Common myeloid progenitor, CD34-positive (primary cell): Measurements from ENCODE around the gene GRID2.

ENCODE experiments used
- CTCF ChIA-PET: fragments of 350-600 bp; sonication (Branson Sonifier 250); formaldehyde crosslinking; loops from one replicate; lab custom pipeline; 2021; ENCODE audit warnings: antibody characterized with exemption; lab: Charles Lee
- POLR2A ChIA-PET: fragments of 350-600 bp; sonication (Branson Sonifier 250); formaldehyde crosslinking; loops from one replicate; lab custom pipeline; 2021; ENCODE audit warnings: antibody characterized with exemption; lab: Charles Lee
- DNase-seq, 3 donors: peaks; one replicate each; pipeline versions ENCODE4 v3.0.0 to v3.0.0-alpha.2; 2013
- H3K27ac ChIP-seq, 2 experiments: 1 replicate in 1 of 2; 2 replicates in 1 of 2; pipeline ENCODE4 v1.7.0; 2013; ENCODE audit warnings: inconsistent platforms in 2 of 2, low read length in 2 of 2, mild to moderate bottlenecking in 2 of 2, low read depth in 1 of 2, moderate library complexity in 1 of 2; ENCODE audit not compliant: severe bottlenecking in 2 of 2, insufficient read depth in 1 of 2, poor library complexity in 1 of 2
- H3K27me3 ChIP-seq, 5 experiments: replicated peaks in 2 of 5; 1 replicate in 3 of 5; 2 replicates in 2 of 5; pipeline versions ENCODE4 v1.6.1 to v1.7.0; 2013; ENCODE audit warnings: low read length in 4 of 5, mild to moderate bottlenecking in 2 of 5, moderate library complexity in 2 of 5, inconsistent platforms in 1 of 5; ENCODE audit not compliant: insufficient read depth in 5 of 5, control insufficient read depth in 4 of 5
- H3K36me3 ChIP-seq, 4 experiments: 1 replicate in 2 of 4; 2 replicates in 2 of 4; pipeline versions ENCODE4 v1.6.1 to v1.7.0; 2013; ENCODE audit warnings: low read length in 3 of 4, control low read depth in 1 of 4, mild to moderate bottlenecking in 1 of 4; ENCODE audit not compliant: control insufficient read depth in 4 of 4, insufficient read depth in 4 of 4
- H3K4me1 ChIP-seq, 4 experiments: 1 replicate in 3 of 4; 2 replicates in 1 of 4; pipeline versions ENCODE4 v1.6.1 to v1.7.1; 2013; ENCODE audit warnings: low read length in 3 of 4, mild to moderate bottlenecking in 3 of 4, control low read depth in 1 of 4, inconsistent platforms in 1 of 4, moderate library complexity in 1 of 4; ENCODE audit not compliant: control insufficient read depth in 4 of 4, insufficient read depth in 4 of 4; ENCODE audit errors: control extremely low read depth in 1 of 4
- H3K4me3 ChIP-seq, 7 experiments: 1 replicate in 4 of 7; 2 replicates in 3 of 7; pipeline versions ENCODE4 v1.5.1 to v1.7.0; 2013; ENCODE audit warnings: mild to moderate bottlenecking in 7 of 7, low read length in 6 of 7, moderate library complexity in 6 of 7, inconsistent platforms in 2 of 7, low read depth in 2 of 7, control low read depth in 1 of 7; ENCODE audit not compliant: insufficient read depth in 4 of 7, control insufficient read depth in 1 of 7; ENCODE audit errors: extremely low read depth in 1 of 7
- H3K9me3 ChIP-seq, 5 experiments: 1 replicate in 4 of 5; 2 replicates in 1 of 5; pipeline versions ENCODE4 v1.6.1 to v1.7.1; 2013; ENCODE audit warnings: low read length in 4 of 5, mild to moderate bottlenecking in 2 of 5, inconsistent platforms in 1 of 5, low read depth in 1 of 5, moderate library complexity in 1 of 5; ENCODE audit not compliant: control insufficient read depth in 4 of 5, insufficient read depth in 2 of 5; ENCODE audit errors: control extremely low read depth in 1 of 5
- WGBS: methylation state at CpG from one replicate; pipeline ENCODE4 v1.1.5; 2013; ENCODE audit not compliant: insufficient coverage; 5-methylcytosine and 5-hydroxymethylcytosine counted together

GRID2 gene

DNA sequence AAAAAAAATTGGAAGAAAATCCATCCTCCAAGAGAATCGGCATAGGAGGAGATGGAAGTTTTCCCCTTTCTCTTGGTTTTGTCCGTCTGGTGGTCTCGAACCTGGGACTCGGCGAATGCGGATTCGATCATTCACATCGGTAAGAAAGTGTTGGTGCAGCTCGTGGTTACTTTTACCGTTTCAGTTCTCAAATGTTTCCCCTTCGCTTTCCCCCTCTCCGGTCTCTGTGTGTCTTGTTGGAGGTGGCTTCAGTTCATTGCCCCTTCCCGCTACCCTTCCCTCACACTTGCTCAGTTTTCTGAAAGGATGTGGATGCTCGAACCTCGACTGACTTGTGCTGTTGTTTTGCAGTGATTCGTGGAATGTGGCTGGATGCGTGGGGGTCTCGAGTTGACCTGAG, 840 bp downstream of the GRID2 start:
- 10% methylated on average over 4 of the region's 18 CpGs for WGBS
- H3K27ac ChIP-seq: no peak overlapping the region
- H3K36me3 ChIP-seq: no peaks in the 10 kb centered on the region
- H3K27me3 ChIP-seq: peaks cover 32 to 85% (median 39%) of the 10 kb centered on the region in 5 experiments
- peak overlapping the region in 4 of 7 experiments; percentile 43 to 67 (median 56) for H3K4me3 ChIP-seq
- peaks cover 0 to 28% (median 25%) of the 10 kb centered on the region in 4 experiments for H3K4me1 ChIP-seq
- ChIA-PET POLR2A (no interaction called here), CTCF (no interaction called here)
- peak in 2 of 3 donors; percentile 35 for DNase-seq
- H3K9me3 ChIP-seq: no peaks in the 10 kb centered on the region

DNA sequence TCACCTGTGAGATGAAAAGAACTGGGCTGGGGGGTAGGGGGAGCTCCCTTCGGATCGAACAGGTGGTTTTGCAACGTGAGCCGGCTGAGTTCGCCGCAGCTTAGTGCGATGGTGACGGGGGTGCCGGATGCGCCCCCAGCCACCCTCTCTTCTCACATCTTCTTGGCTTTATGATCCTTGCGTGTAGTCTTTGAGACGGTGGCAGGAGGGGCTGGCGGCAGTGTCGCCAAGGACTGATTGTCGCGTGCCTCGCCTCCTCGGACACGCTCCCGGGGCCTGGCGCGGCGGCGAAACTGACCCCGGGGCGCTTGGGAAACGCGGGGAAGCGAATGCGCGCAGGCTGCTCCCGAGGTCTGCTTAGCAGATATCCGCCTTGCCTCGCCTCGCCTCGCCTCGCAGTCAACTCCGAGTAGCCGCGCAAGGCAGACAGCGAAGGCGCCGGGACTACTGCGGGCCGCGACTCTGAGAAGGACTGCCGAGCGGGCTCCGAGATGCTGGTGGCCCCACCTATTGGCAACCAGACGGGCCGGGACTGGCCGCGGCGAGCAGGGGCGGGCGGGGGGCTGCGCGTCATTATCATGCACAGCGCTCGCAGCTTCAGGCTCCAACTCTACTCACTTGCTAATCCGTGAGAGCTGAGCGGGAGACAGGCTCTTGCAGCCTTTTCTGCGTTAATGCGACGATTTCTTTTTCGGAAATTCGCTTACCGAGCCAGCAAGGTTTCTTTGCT, 1.5 kb downstream of the GRID2 start:
- DNase-seq: peak; percentile 45 to 81 (median 67)
- peak overlapping the region; percentile 10 to 67 (median 52) for H3K4me3 ChIP-seq
- no peak overlapping the region for H3K27ac ChIP-seq
- whole genome bisulfite sequencing: under 1% methylated on average over 67 of the region's 68 CpGs
- POLR2A ChIA-PET: no interaction called here
- H3K27me3 ChIP-seq: peaks cover 32 to 82% (median 39%) of the 10 kb centered on the region in 5 experiments
- H3K9me3 ChIP-seq: no peaks in the 10 kb centered on the region
- H3K4me1 ChIP-seq: peaks cover 0 to 28% (median 25%) of the 10 kb centered on the region in 4 experiments
- H3K36me3 ChIP-seq: no peaks in the 10 kb centered on the region
- CTCF ChIA-PET: no interaction called here

DNA sequence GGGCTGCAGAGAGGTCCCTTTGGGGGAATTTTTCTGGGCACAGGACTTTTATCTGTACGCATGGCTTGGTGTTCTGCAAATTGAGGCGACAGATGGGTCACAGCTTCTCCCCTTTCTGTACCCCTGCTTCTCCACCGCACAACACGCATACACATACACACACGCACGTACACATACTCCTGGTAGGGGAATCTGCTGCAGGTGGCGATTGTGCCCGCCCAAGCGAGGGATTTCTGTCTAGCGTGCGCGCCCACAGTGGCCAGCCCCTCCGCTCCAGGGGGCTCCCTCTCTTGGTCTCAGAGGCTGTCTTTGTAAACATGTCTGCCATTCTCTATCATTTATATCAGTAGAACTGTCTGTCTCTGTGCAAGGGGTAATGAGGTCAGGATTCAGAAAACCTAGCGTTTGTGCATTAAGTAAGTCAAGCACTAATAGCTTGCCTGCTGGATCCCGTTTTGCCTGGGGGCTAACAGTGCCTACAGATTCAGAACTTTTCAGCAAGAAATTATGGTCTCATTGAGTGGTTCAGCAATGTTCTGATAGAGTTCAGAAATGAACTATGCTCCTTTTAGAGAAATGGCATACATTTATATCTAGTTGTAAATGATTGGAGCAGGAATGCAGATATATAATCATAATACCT, 2.2 kb downstream of the GRID2 start:
- DNase-seq: no peak
- Histone ChIP-seq H3K4me3 (peak overlapping the region in 6 of 7 experiments; percentile 37 to 67 (median 56)), H3K4me1 (peaks cover 0 to 28% (median 25%) of the 10 kb centered on the region in 4 experiments), H3K27me3 (peaks cover 32 to 79% (median 38%) of the 10 kb centered on the region in 5 experiments), H3K9me3 (no peaks in the 10 kb centered on the region), H3K27ac (no peak overlapping the region), H3K36me3 (no peaks in the 10 kb centered on the region)
- WGBS: 1% methylated on average over 15 of the region's 15 CpGs
- ChIA-PET CTCF (no interaction called here), POLR2A (no interaction called here)

DNA sequence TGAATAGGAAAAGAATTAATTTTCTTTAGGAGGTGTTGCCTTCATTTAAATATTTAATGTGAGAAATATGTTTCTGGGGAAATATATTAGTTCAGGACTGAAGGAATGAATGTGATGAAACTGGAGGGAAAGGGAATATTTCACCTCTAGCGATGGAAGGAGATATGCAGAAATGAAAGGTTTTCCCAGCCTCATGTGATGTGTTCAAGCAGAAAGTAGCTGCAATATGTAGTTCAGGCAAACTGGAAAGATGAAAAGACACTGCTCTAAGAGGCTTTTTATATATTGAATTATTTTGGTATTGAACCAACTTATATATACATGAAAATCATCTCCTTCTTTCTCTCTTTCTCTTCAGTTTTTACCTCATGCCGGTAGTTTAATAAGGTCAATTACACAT, 3.4 kb downstream of the GRID2 start:
- no peak overlapping the region for H3K27ac ChIP-seq
- H3K4me1 ChIP-seq: peaks cover 0 to 28% (median 25%) of the 10 kb centered on the region in 4 experiments
- peaks cover 30 to 72% (median 32%) of the 10 kb centered on the region in 5 experiments for H3K27me3 ChIP-seq
- no peak for DNase-seq
- H3K9me3 ChIP-seq: no peaks in the 10 kb centered on the region
- no peak overlapping the region for H3K4me3 ChIP-seq
- 100% methylated on average over 1 of the region's 2 CpGs for WGBS
- no peaks in the 10 kb centered on the region for H3K36me3 ChIP-seq
- ChIA-PET POLR2A (no interaction called here), CTCF (no interaction called here)

DNA sequence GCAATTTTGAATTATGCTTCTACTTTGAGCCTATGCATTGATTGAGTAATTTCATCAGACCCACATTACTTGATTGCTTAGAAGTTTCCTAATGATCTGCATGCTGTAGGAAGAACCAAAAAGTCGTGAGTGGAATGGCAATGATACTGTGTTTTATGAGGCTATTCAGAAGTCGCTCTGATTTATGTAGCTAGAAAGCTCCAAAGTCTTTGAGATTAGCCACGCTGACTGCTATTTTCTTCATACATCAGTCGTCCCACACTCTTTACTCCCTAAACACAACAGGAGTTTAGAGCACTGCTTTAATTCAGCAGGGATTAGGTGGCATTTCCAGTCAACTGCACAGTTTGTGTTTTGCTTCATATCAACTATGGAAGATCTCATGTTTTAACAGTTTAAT, 4.1 kb downstream of the GRID2 start:
- H3K36me3 ChIP-seq: no peaks in the 10 kb centered on the region
- no peak for DNase-seq
- no peak overlapping the region for H3K4me3 ChIP-seq
- H3K27me3 ChIP-seq: peaks cover 24 to 65% (median 26%) of the 10 kb centered on the region in 5 experiments
- no peak overlapping the region for H3K27ac ChIP-seq
- H3K4me1 ChIP-seq: peaks cover 0 to 28% (median 25%) of the 10 kb centered on the region in 4 experiments
- CTCF ChIA-PET: no interaction called here
- H3K9me3 ChIP-seq: no peaks in the 10 kb centered on the region
- WGBS: 77% methylated on average over 4 of the region's 4 CpGs
- POLR2A ChIA-PET: no interaction called here

DNA sequence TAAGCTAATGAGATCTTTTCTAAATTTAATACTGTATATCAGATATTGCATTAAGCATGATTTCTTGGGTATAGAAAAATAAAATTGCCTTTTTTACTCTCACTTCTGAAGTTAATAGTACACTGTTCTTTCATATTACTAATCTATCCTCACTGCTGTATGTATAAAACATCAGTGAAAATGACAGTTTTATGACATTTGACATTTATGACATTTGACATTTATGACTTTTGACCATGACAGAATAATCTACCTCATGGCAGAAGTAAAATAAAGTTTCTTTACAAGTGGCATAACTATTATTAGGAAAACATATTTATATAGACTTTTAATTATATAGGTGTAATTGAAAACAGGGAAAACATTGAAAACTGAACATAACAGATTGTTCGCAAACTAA, 13.3 kb downstream of the GRID2 start:
- H3K4me3 ChIP-seq: no peak overlapping the region
- ChIA-PET POLR2A (no interaction called here), CTCF (no interaction called here)
- peaks cover 0 to 2% (median 0%) of the 10 kb centered on the region in 5 experiments for H3K27me3 ChIP-seq
- WGBS: no CpG with 5 or more reads among the region's 1 CpG
- DNase-seq: no peak
- peaks cover 0 to 2% (median 0%) of the 10 kb centered on the region in 5 experiments for H3K9me3 ChIP-seq
- H3K36me3 ChIP-seq: no peaks in the 10 kb centered on the region
- no peak overlapping the region for H3K27ac ChIP-seq
- H3K4me1 ChIP-seq: no peaks in the 10 kb centered on the region

DNA sequence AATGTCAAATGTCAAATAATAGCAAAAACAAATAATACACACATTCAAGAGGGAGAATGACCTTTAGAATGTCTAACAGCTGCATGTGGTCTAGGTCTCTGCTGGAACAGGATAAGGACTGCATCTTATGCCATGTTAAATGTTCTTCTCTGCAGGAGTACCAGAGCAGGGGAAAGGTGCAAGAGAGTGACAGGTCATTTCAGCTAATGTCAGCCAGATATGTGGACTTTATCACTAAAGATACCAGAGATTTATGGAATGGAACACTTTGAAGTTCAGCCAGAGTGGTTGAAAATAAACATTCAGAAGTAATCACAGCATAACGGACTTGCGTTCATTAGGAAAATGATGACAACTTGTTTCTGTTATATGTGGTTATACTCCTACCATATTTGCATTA, 24.3 kb downstream of the GRID2 start:
- Histone ChIP-seq H3K36me3 (no peaks in the 10 kb centered on the region), H3K4me3 (no peak overlapping the region), H3K27me3 (peaks cover 0 to 3% (median 0%) of the 10 kb centered on the region in 5 experiments), H3K4me1 (no peaks in the 10 kb centered on the region), H3K9me3 (no peaks in the 10 kb centered on the region), H3K27ac (no peak overlapping the region)
- DNase-seq: no peak
- no CpG with 5 or more reads among the region's 2 CpGs for WGBS
- POLR2A ChIA-PET: no interaction called here
- CTCF ChIA-PET: interaction anchor here (1.2 kb wide), 1 partner anchor 87 kb away, joined by 3 read pairs; no protein-coding TSS in a partner anchor
